MM.1S (cell line): ENCODE results near the gene RTN4.

Experiments
- DNase-seq: peaks from one replicate; pipeline ENCODE4 v3.0.0-alpha.2; 2015
- H2AFZ ChIP-seq: fragments of 300-600 bp; sonication (generic); 2 replicates; pipeline ENCODE4 v1.6.0; 2016; ENCODE audit warnings: antibody characterized with exemption, low read length
- H3F3A ChIP-seq: fragments of 300-600 bp; sonication (generic); 2 replicates; pipeline ENCODE4 v1.6.1; 2016; ENCODE audit warnings: mild to moderate bottlenecking, antibody characterized with exemption, low read length, moderate library complexity, mixed read lengths; ENCODE audit not compliant: insufficient read depth
- H3K27ac ChIP-seq: fragments of 300-600 bp; sonication (generic); 2 replicates; pipeline ENCODE4 v1.5.1; 2016; ENCODE audit warnings: mild to moderate bottlenecking, low read length
- H3K27me3 ChIP-seq: fragments of 300-600 bp; sonication (generic); replicated peaks from 2 replicates; pipeline ENCODE4 v1.6.0; 2016; ENCODE audit warnings: low read length; ENCODE audit not compliant: insufficient read depth
- H3K36me3 ChIP-seq: fragments of 300-600 bp; sonication (generic); replicated peaks from 2 replicates; pipeline ENCODE4 v1.6.1; 2016; ENCODE audit warnings: mild to moderate bottlenecking, low read length, mixed read lengths; ENCODE audit not compliant: insufficient read depth
- H3K4me1 ChIP-seq: fragments of 300-600 bp; sonication (generic); 2 replicates; pipeline ENCODE4 v1.6.1; 2016; ENCODE audit warnings: low read length, mixed read lengths
- H3K4me2 ChIP-seq: fragments of 300-600 bp; sonication (generic); 2 replicates; pipeline ENCODE4 v1.6.0; 2016; ENCODE audit warnings: low read depth, low read length
- H3K4me3 ChIP-seq: fragments of 300-600 bp; sonication (generic); 2 replicates; pipeline ENCODE4 v1.5.1; 2016; ENCODE audit warnings: low read length, mixed read lengths
- H3K79me2 ChIP-seq: fragments of 300-600 bp; sonication (generic); 2 replicates; pipeline ENCODE4 v1.6.1; 2016; ENCODE audit warnings: mixed run types, low read length, mixed read lengths
- H3K9ac ChIP-seq: fragments of 300-600 bp; sonication (generic); 2 replicates; pipeline ENCODE4 v1.6.1; 2016; ENCODE audit warnings: low read length, mixed read lengths
- H3K9me2 ChIP-seq: fragments of 300-600 bp; sonication (generic); replicated peaks from 2 replicates; pipeline ENCODE4 v1.6.1; 2016; ENCODE audit warnings: mild to moderate bottlenecking, low read length, mixed read lengths; ENCODE audit not compliant: insufficient read depth
- H3K9me3 ChIP-seq: fragments of 300-600 bp; sonication (generic); replicated peaks from 2 replicates; pipeline ENCODE4 v1.6.1; 2016; ENCODE audit warnings: mild to moderate bottlenecking, low read length, mixed read lengths; ENCODE audit not compliant: insufficient read depth
- H4K20me1 ChIP-seq: fragments of 300-600 bp; sonication (generic); 2 replicates; pipeline ENCODE4 v1.6.1; 2016; ENCODE audit warnings: mild to moderate bottlenecking, low read length, moderate library complexity, mixed read lengths; ENCODE audit not compliant: insufficient read depth
- EZH2 ChIP-seq: fragments of 300-600 bp; sonication (generic); optimal IDR thresholded peaks from 2 replicates; pipeline ENCODE3; 2017; ENCODE audit warnings: low read depth, mild to moderate bottlenecking, antibody characterized with exemption, low read length, mixed read lengths
- EZH2phosphoT487 ChIP-seq: fragments of 300-600 bp; sonication (generic); IDR thresholded peaks from 2 replicates; pipeline ENCODE4 v1.6.1; 2018; ENCODE audit warnings: antibody characterized with exemption, low read length
- TF ChIP-seq, protein P1 (sequence below): fragments of 300-600 bp; sonication (generic); IDR thresholded peaks from 2 replicates; pipeline ENCODE4 v1.5.1; 2016; ENCODE audit warnings: antibody characterized with exemption, low read length, mixed read lengths

Gene RTN4

DNA sequence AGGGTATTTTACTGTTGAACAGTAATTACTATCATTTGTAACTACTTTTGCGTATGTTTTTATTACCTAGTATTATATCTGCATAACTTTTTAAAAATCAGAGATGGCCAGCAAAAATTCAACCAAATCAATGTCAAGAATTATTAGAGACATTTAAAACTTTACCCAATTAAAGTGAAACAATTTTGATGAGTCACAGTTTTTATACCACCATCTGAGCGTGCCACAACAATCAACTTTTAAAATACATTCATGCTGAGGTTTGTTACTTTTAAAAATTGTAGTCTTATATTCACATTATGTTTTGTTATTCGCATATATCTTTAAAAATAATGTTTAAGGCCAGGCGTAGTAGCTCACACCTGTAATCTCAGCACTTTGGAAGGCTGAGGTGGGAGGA is 114.9 kb downstream of the RTN4 start:
- Histone ChIP-seq H3K4me3 (no peak overlapping the region), H4K20me1 (no peaks in the 10 kb centered on the region), H3K4me1 (0 out of 2 replicates have a peak, but pooled peaks cover 5% of the 10 kb centered on the region), H3K27me3 (no peaks in the 10 kb centered on the region), H3K27ac (no peak overlapping the region), H3K9me3 (no peaks in the 10 kb centered on the region), H3K4me2 (no peak overlapping the region), H3K36me3 (no peaks in the 10 kb centered on the region), H3K9ac (no peak overlapping the region), H3K9me2 (no peaks in the 10 kb centered on the region), H2AFZ (no peak overlapping the region), H3F3A (no peaks in the 10 kb centered on the region), H3K79me2 (no peaks in the 10 kb centered on the region)
- no peak for DNase-seq
- TF ChIP-seq EZH2phosphoT487: no peak
- TF ChIP-seq, protein P1, sequence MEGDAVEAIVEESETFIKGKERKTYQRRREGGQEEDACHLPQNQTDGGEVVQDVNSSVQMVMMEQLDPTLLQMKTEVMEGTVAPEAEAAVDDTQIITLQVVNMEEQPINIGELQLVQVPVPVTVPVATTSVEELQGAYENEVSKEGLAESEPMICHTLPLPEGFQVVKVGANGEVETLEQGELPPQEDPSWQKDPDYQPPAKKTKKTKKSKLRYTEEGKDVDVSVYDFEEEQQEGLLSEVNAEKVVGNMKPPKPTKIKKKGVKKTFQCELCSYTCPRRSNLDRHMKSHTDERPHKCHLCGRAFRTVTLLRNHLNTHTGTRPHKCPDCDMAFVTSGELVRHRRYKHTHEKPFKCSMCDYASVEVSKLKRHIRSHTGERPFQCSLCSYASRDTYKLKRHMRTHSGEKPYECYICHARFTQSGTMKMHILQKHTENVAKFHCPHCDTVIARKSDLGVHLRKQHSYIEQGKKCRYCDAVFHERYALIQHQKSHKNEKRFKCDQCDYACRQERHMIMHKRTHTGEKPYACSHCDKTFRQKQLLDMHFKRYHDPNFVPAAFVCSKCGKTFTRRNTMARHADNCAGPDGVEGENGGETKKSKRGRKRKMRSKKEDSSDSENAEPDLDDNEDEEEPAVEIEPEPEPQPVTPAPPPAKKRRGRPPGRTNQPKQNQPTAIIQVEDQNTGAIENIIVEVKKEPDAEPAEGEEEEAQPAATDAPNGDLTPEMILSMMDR: no peak
- TF ChIP-seq EZH2: no peak

DNA sequence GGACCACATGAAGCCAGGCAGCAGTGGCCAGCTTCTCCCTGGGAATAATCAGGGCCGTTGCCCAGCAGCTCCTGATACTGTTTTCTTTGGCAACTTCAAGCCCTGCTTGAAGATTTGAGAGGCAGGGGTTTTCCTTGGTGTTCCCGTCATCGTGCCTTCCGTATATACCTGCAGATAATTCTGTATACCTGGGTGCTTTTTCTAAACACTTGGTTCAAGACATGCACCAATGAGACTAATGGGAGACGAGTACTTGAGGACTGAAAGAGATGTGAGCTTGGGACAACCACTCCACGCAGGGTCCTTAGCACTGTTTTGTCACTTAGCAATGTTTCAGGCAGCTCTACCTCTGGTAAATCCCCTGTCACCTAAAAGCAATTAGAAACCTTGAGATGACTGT is 118.8 kb downstream of the RTN4 start:
- Histone ChIP-seq H3K4me1 (0 out of 2 replicates have a peak, but pooled peaks cover 11% of the 10 kb centered on the region), H3K9ac (no peak overlapping the region), H3K36me3 (no peaks in the 10 kb centered on the region), H3K4me2 (no peak overlapping the region), H2AFZ (no peak overlapping the region), H3K4me3 (no peak overlapping the region), H3K9me3 (no peaks in the 10 kb centered on the region), H3K27ac (no peak overlapping the region), H3K27me3 (no peaks in the 10 kb centered on the region), H3F3A (no peaks in the 10 kb centered on the region), H3K79me2 (no peaks in the 10 kb centered on the region), H3K9me2 (no peaks in the 10 kb centered on the region), H4K20me1 (no peaks in the 10 kb centered on the region)
- TF ChIP-seq, protein P1: no peak
- no peak for TF ChIP-seq EZH2phosphoT487
- no peak for TF ChIP-seq EZH2
- DNase-seq: no peak

DNA sequence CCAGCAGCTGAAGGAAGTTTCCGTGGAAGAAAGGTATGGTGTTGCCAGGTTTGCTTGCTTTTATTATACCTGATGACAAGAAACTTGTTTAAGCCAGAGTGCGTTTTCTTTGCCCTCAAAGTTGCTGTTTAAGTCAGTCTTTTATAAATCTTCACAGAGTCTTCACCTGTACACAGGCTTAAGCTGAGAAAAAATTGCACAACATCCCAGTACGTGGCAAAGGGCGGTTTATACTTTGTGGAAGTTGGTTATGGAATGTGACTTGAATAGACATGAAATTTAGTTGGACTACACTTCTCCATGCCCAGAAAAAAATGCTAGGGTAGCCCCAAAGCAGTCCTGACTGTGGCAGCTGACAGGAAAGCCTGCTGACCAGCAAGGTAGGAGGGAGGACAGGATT is 121.5 kb downstream of the RTN4 start:
- Histone ChIP-seq H3K9me3 (no peaks in the 10 kb centered on the region), H3K4me1 (0 out of 2 replicates have a peak, but pooled peaks cover 7% of the 10 kb centered on the region), H3K27me3 (no peaks in the 10 kb centered on the region), H3K27ac (no peak overlapping the region), H3K79me2 (no peaks in the 10 kb centered on the region), H4K20me1 (no peaks in the 10 kb centered on the region), H3K9me2 (no peaks in the 10 kb centered on the region), H3K9ac (no peak overlapping the region), H2AFZ (no peak overlapping the region), H3K36me3 (no peaks in the 10 kb centered on the region), H3K4me3 (no peak overlapping the region), H3K4me2 (no peak overlapping the region), H3F3A (no peaks in the 10 kb centered on the region)
- TF ChIP-seq EZH2 (no peak), EZH2phosphoT487 (no peak)
- TF ChIP-seq, protein P1: no peak
- no peak for DNase-seq
